ENCODE measurements around the gene CTNS.
"Not testable (repeated sequence)": the region's sequence is repeated elsewhere in the genome, so short reads cannot be mapped to it uniquely, and the experiment has no call there.

The CTNS gene

GRCh38 chr17:3688852-3689261 is 52.3 kb downstream of the CTNS start:
- no peak for DNase-seq

DNA sequence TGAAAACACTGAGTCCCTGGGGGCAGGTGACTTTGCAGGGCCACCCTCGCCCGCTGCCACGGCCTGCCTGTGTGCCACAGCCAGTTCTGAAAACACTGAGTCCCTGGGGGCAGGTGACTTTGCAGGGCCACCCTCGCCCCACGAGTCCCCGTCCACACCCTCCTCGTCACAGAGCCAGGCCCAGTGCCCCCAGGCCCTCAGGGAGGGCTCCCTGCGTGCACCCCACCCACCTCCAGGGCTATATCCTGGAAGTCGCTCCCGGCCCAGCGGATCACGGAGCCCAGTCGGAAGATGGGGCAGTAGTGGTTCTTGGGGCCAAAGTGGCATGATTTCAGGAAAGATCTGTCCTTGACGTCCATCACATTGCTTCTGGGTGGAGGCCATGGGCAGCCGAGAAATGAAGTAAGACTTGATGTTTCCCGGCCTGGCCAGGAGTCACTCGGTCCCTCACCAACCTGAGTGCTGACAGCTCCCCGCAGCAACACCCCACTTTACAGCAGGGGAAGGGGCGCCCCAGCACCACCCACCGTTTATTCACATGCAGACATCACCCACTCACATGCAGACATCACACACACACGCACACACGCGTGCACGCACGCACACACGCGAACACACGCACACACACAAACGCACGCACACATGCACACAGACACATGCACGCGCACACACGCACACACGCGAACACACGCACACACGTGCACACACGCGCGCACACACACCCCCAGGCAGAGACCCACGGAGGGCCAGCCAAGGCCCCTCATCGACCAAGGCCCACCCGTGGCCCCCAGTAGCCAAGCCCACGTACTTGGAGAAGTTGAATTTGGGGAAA is 52.9 kb downstream of the CTNS start:
- DNase-seq = no peak

DNA sequence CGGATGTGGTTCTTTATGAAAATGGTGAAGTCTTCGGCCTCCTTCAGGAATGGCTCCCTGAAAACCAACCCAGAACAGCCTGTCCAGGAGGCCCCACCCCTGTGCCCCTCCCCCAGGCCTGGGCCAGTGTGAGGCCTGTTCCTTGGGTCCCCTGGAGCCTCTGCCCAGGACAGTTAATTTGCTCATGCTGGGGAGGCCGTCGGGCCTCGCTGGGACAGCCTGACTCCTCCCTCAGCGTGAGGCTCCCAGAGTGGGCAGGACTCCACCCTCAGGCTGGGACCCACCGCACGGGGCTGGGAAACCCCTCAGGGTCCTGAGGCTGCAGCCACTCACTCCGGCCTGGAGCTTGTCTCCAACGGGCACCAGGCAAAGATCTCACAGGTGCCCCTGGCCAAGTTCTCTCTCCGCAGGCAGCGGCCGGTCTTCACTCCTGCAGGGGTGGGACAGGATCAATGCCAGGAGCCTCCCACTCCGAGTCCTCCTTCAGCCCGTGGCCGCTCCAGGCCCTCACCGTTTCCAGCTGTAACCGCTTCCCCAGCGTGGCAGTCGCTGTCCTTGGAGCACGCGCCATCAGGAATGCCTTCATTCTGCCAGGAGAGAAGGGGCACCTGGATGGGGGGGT is 53.6 kb downstream of the CTNS start:
- DNase-seq = no peak

DNA sequence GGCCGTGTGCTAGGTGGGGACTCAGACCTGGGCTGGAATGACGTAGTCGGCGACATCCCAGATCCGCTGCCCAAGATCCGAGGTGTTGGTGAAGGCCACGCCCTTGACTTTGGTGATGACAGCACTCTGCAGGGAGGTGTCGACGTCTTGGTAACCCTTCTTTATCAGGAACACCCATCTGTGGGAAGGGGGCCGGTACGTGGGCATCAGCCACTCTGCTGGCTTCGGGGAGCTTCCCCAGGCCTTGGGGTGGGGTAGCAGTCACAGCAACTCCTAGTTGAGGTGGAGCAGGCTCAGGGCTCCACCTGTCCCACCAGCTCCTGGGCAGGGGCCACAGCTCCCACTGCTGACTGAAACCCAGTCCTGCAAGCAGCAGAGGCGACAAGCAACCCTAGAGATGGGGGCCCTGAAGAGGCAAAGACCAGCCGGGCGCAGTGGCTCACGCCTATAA is 55.1 kb downstream of the CTNS start:
- no peak for DNase-seq

- no peak for DNase-seq
Measured at GRCh38 chr17:3692346-3692745, 55.8 kb downstream of the CTNS start.

DNA sequence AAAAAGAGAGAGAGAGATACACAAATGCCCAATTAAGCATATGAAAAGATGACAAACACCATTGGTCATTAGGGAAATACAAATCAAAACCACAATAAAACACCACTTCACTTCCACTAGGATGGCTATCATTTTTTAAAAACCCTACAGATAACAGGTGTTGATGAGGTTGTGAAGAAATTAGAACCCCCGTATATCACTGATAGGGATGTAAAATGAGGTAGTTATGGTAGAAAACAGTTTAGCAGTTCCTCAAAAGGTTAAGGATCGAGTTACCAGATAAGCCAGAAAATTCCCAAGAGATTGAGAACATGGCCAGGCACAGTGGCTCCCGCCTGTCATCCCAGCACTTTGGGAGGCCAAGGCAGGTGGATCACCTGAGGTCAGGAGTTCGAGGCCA is 56.6 kb downstream of the CTNS start:
- no peak for DNase-seq

- DNase-seq = no peak
Measured at GRCh38 chr17:3693829-3694231, 57.3 kb downstream of the CTNS start.

DNA sequence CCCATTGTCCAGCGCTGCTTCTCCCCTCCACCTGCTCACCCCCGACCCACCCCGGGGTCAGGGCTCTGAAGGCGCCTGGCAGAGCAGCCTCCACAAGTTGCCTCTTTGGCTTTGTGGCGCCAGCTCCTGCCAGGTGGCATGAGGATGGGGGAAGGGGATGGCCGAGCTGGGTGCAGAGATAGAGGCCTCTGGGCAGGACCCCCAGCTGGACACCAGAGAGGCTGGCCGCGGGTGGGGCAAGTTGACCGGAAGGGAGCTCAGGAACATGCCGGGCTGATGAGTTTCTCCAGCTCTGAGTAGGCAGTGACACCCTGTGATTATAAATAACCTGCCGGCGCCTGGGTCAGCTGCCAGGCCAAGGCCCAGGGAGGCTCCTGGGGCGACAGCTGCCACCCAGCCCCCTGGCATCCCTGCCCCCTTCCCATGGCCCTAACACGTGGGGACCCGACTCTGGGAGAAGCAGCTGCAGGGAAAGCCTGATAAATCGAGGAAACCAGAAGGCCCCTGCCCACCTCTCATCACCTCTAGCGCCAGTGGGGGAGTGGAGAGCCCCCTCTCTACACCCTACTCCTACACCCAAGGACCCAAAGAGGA is 58.7 kb downstream of the CTNS start:
- no peak for DNase-seq

- DNase-seq = no peak
Measured at GRCh38 chr17:3695723-3696411, 59.3 kb downstream of the CTNS start, which contains the start of gene P2RX5. Gene P2RX5 (minus strand): TSS chr17:3696155. CDS start chr17:3696005, 150 bp downstream.

DNA sequence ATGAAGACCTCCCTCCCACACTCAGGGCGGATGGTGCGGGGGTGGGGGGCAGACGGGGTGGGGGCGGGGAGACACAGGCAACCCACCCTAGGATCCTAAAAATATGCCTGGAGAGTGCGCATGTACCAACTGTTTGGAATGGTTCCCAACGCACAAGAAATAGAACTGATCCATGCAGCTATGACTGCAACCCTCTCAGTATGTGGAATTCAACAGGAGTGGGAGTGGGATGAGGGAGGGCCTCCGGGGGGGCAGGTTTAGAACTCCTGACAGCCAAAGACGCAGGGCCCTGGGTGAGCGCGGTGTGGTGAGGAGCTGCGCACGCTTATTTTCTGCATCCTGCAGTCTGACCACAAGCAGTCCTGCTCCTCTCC is 60.5 kb downstream of the CTNS start:
- no peak for DNase-seq

DNA sequence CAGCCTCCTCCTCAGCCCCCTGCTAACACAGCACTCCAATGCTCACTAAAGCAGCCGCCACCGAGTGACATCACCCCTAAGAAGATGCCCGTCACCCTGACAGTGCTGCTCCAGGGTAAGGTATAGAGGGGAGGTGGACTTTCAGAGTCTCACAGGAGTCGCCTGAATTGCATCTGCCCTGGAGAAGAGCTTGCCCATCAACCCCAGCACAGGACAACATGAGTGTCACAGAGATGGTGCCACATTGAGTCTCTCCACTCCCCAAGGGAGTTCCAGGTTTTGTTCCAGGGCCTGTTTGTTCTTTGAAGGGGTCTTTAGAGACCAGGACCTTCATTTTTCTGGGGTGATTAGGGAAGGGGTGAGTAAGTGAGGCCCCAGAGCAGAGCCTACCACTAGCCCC is 61.6 kb downstream of the CTNS start:
- no peak for DNase-seq

GRCh38 chr17:3699951-3700350 is 63.4 kb downstream of the CTNS start:
- no peak for DNase-seq

GRCh38 chr17:3702041-3702539 is 65.5 kb downstream of the CTNS start:
- DNase-seq = not testable (repeated sequence)

- DNase-seq = no peak
Measured at GRCh38 chr17:3704931-3705717, 68.6 kb downstream of the CTNS start.

DNA sequence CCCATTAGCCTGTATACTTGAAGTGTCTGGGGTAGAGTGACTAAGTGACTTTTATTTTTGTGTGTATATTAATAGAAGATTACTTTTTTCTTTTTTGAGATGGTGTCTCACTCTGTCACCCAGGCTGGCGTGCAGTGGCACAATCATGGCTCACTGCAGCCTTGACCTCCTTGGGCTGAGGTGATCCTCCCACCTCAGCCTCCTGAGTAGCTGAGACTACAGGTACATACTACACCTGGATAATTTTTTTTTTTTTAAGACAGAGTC is 69.1 kb downstream of the CTNS start:
- DNase-seq = not testable (repeated sequence)

DNA sequence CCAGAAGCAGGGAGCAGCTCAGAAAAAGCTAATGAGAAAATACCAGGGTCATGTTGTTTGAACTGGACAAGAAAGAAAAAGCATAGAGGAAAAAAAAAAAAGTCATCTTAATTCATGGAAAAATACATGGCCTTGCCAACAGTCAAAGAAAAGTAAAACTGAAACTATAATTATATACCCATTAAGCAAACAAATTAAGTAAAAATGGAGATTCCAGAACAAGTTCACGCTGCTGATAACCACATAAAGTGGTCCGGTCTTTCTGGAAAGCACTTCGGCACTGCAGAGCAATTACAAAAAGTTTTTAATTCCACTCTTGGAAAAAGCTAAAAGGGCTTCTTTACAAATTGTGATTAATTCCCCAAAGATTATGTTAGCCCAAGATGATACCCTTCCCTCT is 71.8 kb downstream of the CTNS start:
- DNase-seq = no peak

- DNase-seq = no peak
Measured at GRCh38 chr17:3710951-3711383, 74.4 kb downstream of the CTNS start.

Measured in NCI-H2081 (cell line).